Liver (tissue), 9 donors: ENCODE results near the gene TRPM6. TPM values are rescaled to one million over a fixed set of nuclear protein-coding genes. Genes with fewer than 3 reads are reported as not detected.

ENCODE experiments used
- DNase-seq: peaks from one replicate; pipeline ENCODE4 v3.0.0-alpha.2; 2017; ENCODE audit warnings: low spot score
- H3K27ac ChIP-seq, 2 donors: one replicate each; pipeline ENCODE4 v1.7.0; 2013; ENCODE audit warnings: inconsistent platforms in 2 of 2, low read length in 2 of 2, control low read depth in 1 of 2, low read depth in 1 of 2, mild to moderate bottlenecking in 1 of 2
- H3K27me3 ChIP-seq, 4 donors: one replicate each; pipeline versions ENCODE4 v1.6.1 to v1.7.0; 2013; ENCODE audit warnings: low read length in 3 of 4, inconsistent platforms in 1 of 4, mild to moderate bottlenecking in 1 of 4, moderate library complexity in 1 of 4; ENCODE audit not compliant: control insufficient read depth in 4 of 4, insufficient read depth in 4 of 4
- H3K36me3 ChIP-seq, 4 donors: one replicate each; pipeline versions ENCODE4 v1.6.1 to v1.7.0; 2013; ENCODE audit warnings: low read length in 3 of 4, mild to moderate bottlenecking in 3 of 4, low read depth in 1 of 4, moderate library complexity in 1 of 4; ENCODE audit not compliant: control insufficient read depth in 4 of 4, insufficient read depth in 3 of 4
- H3K4me1 ChIP-seq, 4 donors: one replicate each; pipeline versions ENCODE4 v1.6.1 to v1.7.0; 2013; ENCODE audit warnings: low read length in 3 of 4, mild to moderate bottlenecking in 3 of 4, moderate library complexity in 1 of 4; ENCODE audit not compliant: control insufficient read depth in 4 of 4, insufficient read depth in 4 of 4
- H3K4me3 ChIP-seq, 3 donors: one replicate each; pipeline versions ENCODE4 v1.6.1 to v1.7.0; 2013; ENCODE audit warnings: low read length in 3 of 3, control low read depth in 1 of 3, low read depth in 1 of 3, mild to moderate bottlenecking in 1 of 3
- H3K9ac ChIP-seq, 2 donors: one replicate each; pipeline ENCODE4 v1.7.0; 2013; ENCODE audit warnings: low read length in 2 of 2, mild to moderate bottlenecking in 2 of 2, moderate library complexity in 2 of 2, control low read depth in 1 of 2, low read depth in 1 of 2
- H3K9me3 ChIP-seq, 4 donors: one replicate each; pipeline versions ENCODE4 v1.6.1 to v1.7.0; 2013; ENCODE audit warnings: low read length in 3 of 4; ENCODE audit not compliant: control insufficient read depth in 4 of 4
- ATF3 ChIP-seq: IDR thresholded peaks from 2 replicates; pipeline ENCODE4 v1.6.1; 2016; ENCODE audit warnings: antibody characterized with exemption
- EGR1 ChIP-seq, 2 donors: IDR thresholded peaks; 2 replicates each; pipeline ENCODE4 v1.6.1; 2016 to 2018; ENCODE audit warnings: antibody characterized with exemption in 2 of 2, low read depth in 2 of 2
- FOXA1 ChIP-seq: IDR thresholded peaks from 2 replicates; pipeline ENCODE4 v1.6.1; 2016; ENCODE audit warnings: antibody characterized with exemption
- FOXA2 ChIP-seq: IDR thresholded peaks from 2 replicates; pipeline ENCODE4 v1.6.1; 2016; ENCODE audit warnings: antibody characterized with exemption
- GABPA ChIP-seq, 2 donors: IDR thresholded peaks in 1 of 2; conservative IDR thresholded peaks in 1 of 2; 2 replicates each; pipeline ENCODE4 v1.6.1; 2016; ENCODE audit warnings: antibody characterized with exemption in 2 of 2, mild to moderate bottlenecking in 1 of 2, moderate library complexity in 1 of 2
- HNF4A ChIP-seq, 2 donors: conservative IDR thresholded peaks; 2 replicates each; pipeline ENCODE4 v1.6.1; 2016; ENCODE audit warnings: antibody characterized with exemption in 2 of 2, mild to moderate bottlenecking in 2 of 2
- HNF4G ChIP-seq: IDR thresholded peaks from 2 replicates; pipeline ENCODE4 v1.6.1; 2016; ENCODE audit warnings: antibody characterized with exemption
- JUND ChIP-seq, 2 donors: IDR thresholded peaks; 2 replicates each; pipeline ENCODE4 v1.6.1; 2016; ENCODE audit warnings: antibody characterized with exemption in 2 of 2
- MAX ChIP-seq: IDR thresholded peaks from 2 replicates; pipeline ENCODE4 v1.6.1; 2016; ENCODE audit warnings: antibody characterized with exemption
- NR2F2 ChIP-seq: IDR thresholded peaks from 2 replicates; pipeline ENCODE4 v1.6.1; 2016; ENCODE audit warnings: antibody characterized with exemption
- RAD21 ChIP-seq, 2 donors: IDR thresholded peaks; 2 replicates each; pipeline ENCODE4 v1.6.1; 2016; ENCODE audit warnings: antibody characterized with exemption in 2 of 2, mild to moderate bottlenecking in 2 of 2
- REST ChIP-seq: IDR thresholded peaks from 2 replicates; pipeline ENCODE4 v1.6.1; 2016; ENCODE audit warnings: antibody characterized with exemption, mild to moderate bottlenecking
- RXRA ChIP-seq, 2 donors: IDR thresholded peaks; 2 replicates each; pipeline ENCODE4 v1.6.1; 2017 to 2018; ENCODE audit warnings: antibody characterized with exemption in 2 of 2, mild to moderate bottlenecking in 1 of 2
- TAF1 ChIP-seq: conservative IDR thresholded peaks from 2 replicates; pipeline ENCODE4 v1.6.1; 2016; ENCODE audit warnings: antibody characterized with exemption, mild to moderate bottlenecking
- YY1 ChIP-seq: IDR thresholded peaks from 2 replicates; pipeline ENCODE4 v1.6.1; 2016; ENCODE audit warnings: antibody characterized with exemption, mild to moderate bottlenecking
- WGBS: extraction: QIAGEN DNeasy Blood & Tissue Kit; methylation state at CpG from one replicate; pipeline ENCODE4 v1.1.7; 2013; 5-methylcytosine and 5-hydroxymethylcytosine counted together
- polyA plus RNA-seq, 2 donors: library from polyadenylated mRNA; stranded (reverse) in 1 of 2; unstranded in 1 of 2; fragments of 200-250 nt in 1 of 2; fragments of >200 nt in 1 of 2; fragmentation: Nextera tagmentation in 1 of 2; extraction: Ambion mirVana in 1 of 2; gene quantifications; one replicate each; pipeline versions ENCODE4 v1.2.1 to v1.2.3, GENCODE V29; 2013 to 2015
- total RNA-seq, 2 donors: library from RNA; depleted of rRNA; stranded (reverse); fragments of >200 nt; gene quantifications; one replicate each; pipeline ENCODE4 v1.2.3, GENCODE V29; 2014
- donor health status: healthy.
- donor health status: healthy.
- donor health status: healthy.
- donor health status: healthy.
- donor health status: healthy.

Gene TRPM6
- total and polyA plus RNA-seq, 4 donors, result 0.05 to 0.67 (median 0.10) TPM

- no peak for DNase-seq
- H3K27me3 ChIP-seq, result no peaks in the 10 kb centered on the region
- H3K27ac ChIP-seq, result no peak overlapping the region
- H3K9ac ChIP-seq, result no peak overlapping the region
- no peaks in the 10 kb centered on the region for H3K9me3 ChIP-seq
- H3K4me1 ChIP-seq, result no peaks in the 10 kb centered on the region
- no peaks in the 10 kb centered on the region for H3K36me3 ChIP-seq
- TF ChIP-seq NR2F2 (peak; percentile 22), ATF3 (no peak)
- WGBS, result 62% methylated on average over 1 of the region's 1 CpG
- no peak overlapping the region for H3K4me3 ChIP-seq
Measured at GRCh38 chr9:74824654-74825053, 63.1 kb downstream of the TRPM6 start.

GRCh38 chr9:74821636-74822035 lies 66.1 kb downstream of the TRPM6 start:
- no peak overlapping the region for H3K27ac ChIP-seq
- 72% methylated on average over 8 of the region's 8 CpGs for WGBS

GRCh38 chr9:74817816-74818215 lies 69.9 kb downstream of the TRPM6 start:
- no peak overlapping the region for H3K4me3 ChIP-seq
- 89% methylated on average over 2 of the region's 2 CpGs for WGBS
- no peak overlapping the region for H3K27ac ChIP-seq
- H3K4me1 ChIP-seq, result no peaks in the 10 kb centered on the region
- no peaks in the 10 kb centered on the region for H3K36me3 ChIP-seq
- TF ChIP-seq RAD21 (IDR thresholded peaks at IDR 0.05) (no peak), REST (no peak)
- H3K9ac ChIP-seq, result no peak overlapping the region
- DNase-seq, result no peak
- no peaks in the 10 kb centered on the region for H3K9me3 ChIP-seq
- no peaks in the 10 kb centered on the region for H3K27me3 ChIP-seq

More at GRCh38 chr9:74821636-74822035, 66.1 kb downstream of the TRPM6 start:
- no peak overlapping the region for H3K4me3 ChIP-seq
- no peaks in the 10 kb centered on the region for H3K4me1 ChIP-seq
- TF ChIP-seq GABPA (IDR thresholded peaks at IDR 0.05 in 1 of 2, conservative IDR thresholded peaks at IDR 0.05 in 1 of 2) (no peak), EGR1 (IDR thresholded peaks at IDR 0.05; ENCODE audit: low read depth in 2 of 2) (no peak)
- no peak for DNase-seq
- H3K36me3 ChIP-seq, result no peaks in the 10 kb centered on the region
- no peaks in the 10 kb centered on the region for H3K9me3 ChIP-seq
- H3K9ac ChIP-seq, result no peak overlapping the region
- no peaks in the 10 kb centered on the region for H3K27me3 ChIP-seq

- no peaks in the 10 kb centered on the region for H3K9me3 ChIP-seq
- no peaks in the 10 kb centered on the region for H3K27me3 ChIP-seq
- H3K4me3 ChIP-seq, result no peak overlapping the region
- H3K4me1 ChIP-seq, result no peaks in the 10 kb centered on the region
- H3K27ac ChIP-seq, result no peak overlapping the region
- H3K36me3 ChIP-seq, result no peaks in the 10 kb centered on the region
- no peak overlapping the region for H3K9ac ChIP-seq
- DNase-seq, result no peak
- WGBS, result 83% methylated on average over 9 of the region's 9 CpGs
- TF ChIP-seq HNF4A (conservative IDR thresholded peaks at IDR 0.05) (no peak), TAF1 (no peak), RXRA (IDR thresholded peaks at IDR 0.05) (no peak), GABPA (IDR thresholded peaks at IDR 0.05 in 1 of 2, conservative IDR thresholded peaks at IDR 0.05 in 1 of 2) (no peak), HNF4G (no peak), REST (no peak), FOXA1 (no peak), MAX (no peak), EGR1 (IDR thresholded peaks at IDR 0.05; ENCODE audit: low read depth in 2 of 2) (no peak), NR2F2 (no peak), YY1 (no peak), RAD21 (IDR thresholded peaks at IDR 0.05) (no peak), ATF3 (no peak), FOXA2 (no peak), JUND (IDR thresholded peaks at IDR 0.05) (no peak)
Measured at GRCh38 chr9:74817281-74817810, 70.4 kb downstream of the TRPM6 start.
